OCI-LY7 (cell line): Measurements from ENCODE around the gene SRI.

ENCODE experiments used
- CTCF ChIP-seq: fragments of 200-600 bp; sonication (generic); conservative IDR thresholded peaks from 2 replicates; pipeline ENCODE4 v1.5.1; 2014; ENCODE audit warnings: mild to moderate bottlenecking, antibody characterized with exemption, low read length, moderate library complexity, mixed read lengths
- EZH2phosphoT487 ChIP-seq: fragments of 200-600 bp; sonication (generic); IDR thresholded peaks from 2 replicates; pipeline ENCODE4 v1.6.1; 2018; ENCODE audit warnings: low read depth, borderline replicate concordance, mild to moderate bottlenecking, mixed run types, antibody characterized with exemption, low read length, moderate library complexity, mixed read lengths

GRCh38 chr7:88256906-88257305, 37.1 kb upstream of the SRI start:
- TF ChIP-seq CTCF (no peak), EZH2phosphoT487 (no peak)
